Left ventricle myocardium superior (tissue), 1 donor: ENCODE measurements around the gene RDH5. TPM values are rescaled to one million over a fixed set of nuclear protein-coding genes. Genes with fewer than 3 reads are reported as not detected.
"Not testable (repeated sequence)": the region's sequence is repeated elsewhere in the genome, so short reads cannot be mapped to it uniquely, and the experiment has no call there.

Experiments used
- ATAC-seq: fragments of 200-7000 bp; cut with Tn5 transposase; one replicate; pipeline ENCODE4 v1.9.1; 2020; ENCODE audit warnings: mild to moderate bottlenecking, moderate library complexity
- DNase-seq: peaks from one replicate; pipeline ENCODE4 v3.0.0-alpha.2; 2020
- intact Hi-C: fragments of 100-400 bp; cut with micrococcal nuclease; formaldehyde crosslinking; loops from one replicate; pipeline ENCODE4 v1.11.0; 2022
- total RNA-seq: library from RNA; stranded (reverse); fragmentation: NEBNext Ultra II Directional; extraction: Animal tissue kit (Norgen Biotek cat#: 25700); gene quantifications from one replicate; pipeline ENCODE4 v1.2.1, GENCODE V29; 2021
- donor health status: DM: no; HTN: yes; CAD: no; lungs with severe emphysema.

Gene RDH5
- total RNA-seq, 1 donor from 2014 or later = 13.5 TPM

GRCh38 chr12:55738123-55739024 is 18.2 kb downstream of the RDH5 start:
- ATAC-seq (peak; percentile 75), DNase-seq (peak; percentile 83)
- intact Hi-C loops = no loop called here

- intact Hi-C loops = no loop called here
- ATAC-seq (no peak), DNase-seq (no peak)
These were observed 18.8 kb downstream of the RDH5 start for GRCh38 chr12:55739025-55739378.

DNA sequence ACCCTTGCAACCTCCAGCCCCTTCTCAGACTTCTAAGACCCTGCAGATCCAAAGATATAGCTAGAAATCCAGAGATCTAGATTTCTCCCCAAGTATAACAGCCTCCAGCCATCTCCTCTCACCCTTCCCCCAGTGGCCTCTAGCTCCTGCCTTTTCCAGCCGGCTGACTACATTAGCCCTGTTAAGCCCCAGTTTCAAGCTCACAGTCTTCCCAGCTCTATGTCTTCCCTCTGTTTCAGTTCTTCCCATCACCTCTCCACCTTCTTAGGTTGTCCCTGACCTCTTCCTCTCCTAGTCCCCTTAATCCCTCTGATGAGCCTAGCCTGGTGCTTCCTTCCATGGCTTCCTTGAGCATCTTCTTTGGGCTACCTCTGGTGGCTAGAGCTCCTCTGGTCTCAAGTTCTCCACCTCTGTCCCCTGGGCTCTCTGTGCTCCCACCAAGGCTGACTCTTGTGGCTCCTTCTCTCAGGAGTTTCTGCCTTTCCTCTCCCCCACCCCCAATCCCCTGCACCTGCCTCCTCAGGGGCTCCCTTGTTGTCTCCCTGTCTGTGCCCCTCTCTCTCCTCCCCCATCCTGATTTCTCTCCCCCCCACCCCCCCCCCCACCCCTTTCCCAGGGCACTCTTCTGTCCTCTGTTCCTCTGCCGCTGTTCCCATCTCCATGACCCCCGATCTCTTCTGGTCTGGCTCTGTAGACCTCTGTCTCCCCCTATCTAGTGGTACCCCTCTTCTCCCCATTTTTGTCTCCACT is 21.9 kb downstream of the RDH5 start:
- intact Hi-C loops = loop anchor here (5.0 kb wide), 1 partner anchor 195 kb away; no protein-coding TSS in a partner anchor
- DNase-seq (no peak), ATAC-seq (no peak)

GRCh38 chr12:55742719-55743405 is 22.7 kb downstream of the RDH5 start, which contains the start of gene GDF11:
TSS of gene GDF11 (plus strand) at chr12:55743122. CDS start at chr12:55743317, 195 bp downstream.
- ATAC-seq = peak; percentile 67
- intact Hi-C loops = loop anchor here (5.0 kb wide), 1 partner anchor 194 kb away; no protein-coding TSS in a partner anchor
- peak; percentile 88 for DNase-seq

DNA sequence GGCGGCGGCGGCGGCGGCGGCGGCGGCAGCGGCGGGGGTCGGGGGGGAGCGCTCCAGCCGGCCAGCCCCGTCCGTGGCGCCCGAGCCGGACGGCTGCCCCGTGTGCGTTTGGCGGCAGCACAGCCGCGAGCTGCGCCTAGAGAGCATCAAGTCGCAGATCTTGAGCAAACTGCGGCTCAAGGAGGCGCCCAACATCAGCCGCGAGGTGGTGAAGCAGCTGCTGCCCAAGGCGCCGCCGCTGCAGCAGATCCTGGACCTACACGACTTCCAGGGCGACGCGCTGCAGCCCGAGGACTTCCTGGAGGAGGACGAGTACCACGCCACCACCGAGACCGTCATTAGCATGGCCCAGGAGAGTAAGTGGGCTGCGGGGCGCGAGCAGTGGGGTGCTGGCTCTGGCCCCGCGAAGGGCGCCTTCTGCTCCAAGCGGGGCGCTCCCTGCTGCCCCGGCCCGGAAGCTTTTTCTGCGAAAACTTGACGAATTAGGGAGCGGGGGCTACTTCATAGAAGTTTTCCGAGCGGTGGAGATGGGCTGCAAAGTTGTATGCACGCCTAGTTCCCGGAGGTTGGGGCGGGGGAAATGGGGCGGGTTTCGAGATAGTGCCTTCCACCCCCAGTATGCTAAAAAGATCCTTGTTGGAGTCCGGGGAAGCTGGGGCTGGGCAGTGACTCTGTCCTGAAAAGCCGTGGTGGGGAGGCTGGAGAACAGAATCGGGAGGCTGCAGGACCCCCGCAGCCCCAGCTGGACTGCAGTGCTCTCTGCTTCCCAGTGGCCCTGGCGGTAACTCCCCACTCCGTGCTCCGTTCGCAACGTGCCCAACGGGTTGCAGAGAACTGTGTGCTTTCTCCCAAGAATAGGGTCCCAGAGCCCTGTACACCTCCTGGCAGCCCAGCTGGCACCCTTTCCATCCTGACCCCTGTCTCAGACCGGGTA is 23.5 kb downstream of the RDH5 start:
- ATAC-seq = peak; percentile 19
- intact Hi-C loops = loop anchor here (5.0 kb wide), 1 partner anchor 194 kb away; no protein-coding TSS in a partner anchor
- DNase-seq = peak; percentile 71

- no peak for DNase-seq
- intact Hi-C loops = loop anchor here (5.0 kb wide), 1 partner anchor 193 kb away; no protein-coding TSS in a partner anchor
- peak; percentile 1 for ATAC-seq
These were observed 24.3 kb downstream of the RDH5 start for GRCh38 chr12:55744340-55745030.

DNA sequence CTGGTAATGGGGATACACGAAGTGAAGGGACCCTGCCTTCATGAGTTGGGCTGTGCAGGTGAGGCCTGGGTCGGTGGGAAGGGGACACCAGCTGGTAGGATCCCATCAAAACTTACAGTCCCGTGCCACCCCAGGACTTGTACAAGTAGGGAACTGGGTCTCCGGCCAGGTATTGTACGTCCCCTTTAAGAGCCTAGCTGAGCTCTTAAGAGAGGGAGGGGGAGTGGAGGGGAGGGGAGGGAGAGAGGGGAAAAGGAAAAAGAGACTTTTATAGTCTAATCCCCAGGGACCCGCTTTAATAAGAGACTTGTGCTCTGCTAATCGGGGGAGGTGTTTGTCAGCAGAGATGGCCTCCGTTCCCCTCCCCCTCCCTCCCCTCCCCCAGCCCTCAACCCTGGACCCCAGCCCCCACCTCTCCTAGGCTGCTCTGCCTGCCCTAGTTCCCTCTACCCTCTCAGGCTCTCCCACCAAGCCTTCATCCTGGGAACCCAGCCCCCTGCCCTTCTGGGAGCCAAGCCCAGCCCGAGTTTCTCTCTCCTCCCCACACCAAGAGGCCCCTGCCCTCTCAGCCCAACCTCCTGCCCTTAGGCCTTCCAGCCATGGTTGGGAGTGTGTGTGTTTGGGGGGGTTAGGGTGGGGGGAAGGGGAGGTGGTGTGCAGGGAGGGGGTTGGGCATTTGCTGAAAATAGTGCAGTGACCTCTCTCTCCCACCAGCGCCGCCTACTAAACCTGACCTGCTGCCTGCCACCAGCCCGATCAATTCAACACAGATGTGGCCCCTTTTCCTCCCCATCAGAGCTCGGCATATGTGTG is 25.4 kb downstream of the RDH5 start:
- DNase-seq (no peak), ATAC-seq (peak; percentile 20)
- intact Hi-C loops = no loop called here

GRCh38 chr12:55746174-55746912 is 26.1 kb downstream of the RDH5 start:
- ATAC-seq (no peak), DNase-seq (no peak)
- intact Hi-C loops = no loop called here

GRCh38 chr12:55746913-55747231 is 26.7 kb downstream of the RDH5 start:
- no peak for DNase-seq
- no peak for ATAC-seq
- intact Hi-C loops = no loop called here

GRCh38 chr12:55748230-55748993 is 28.2 kb downstream of the RDH5 start:
- intact Hi-C loops = no loop called here
- ATAC-seq (no peak), DNase-seq (no peak)

DNA sequence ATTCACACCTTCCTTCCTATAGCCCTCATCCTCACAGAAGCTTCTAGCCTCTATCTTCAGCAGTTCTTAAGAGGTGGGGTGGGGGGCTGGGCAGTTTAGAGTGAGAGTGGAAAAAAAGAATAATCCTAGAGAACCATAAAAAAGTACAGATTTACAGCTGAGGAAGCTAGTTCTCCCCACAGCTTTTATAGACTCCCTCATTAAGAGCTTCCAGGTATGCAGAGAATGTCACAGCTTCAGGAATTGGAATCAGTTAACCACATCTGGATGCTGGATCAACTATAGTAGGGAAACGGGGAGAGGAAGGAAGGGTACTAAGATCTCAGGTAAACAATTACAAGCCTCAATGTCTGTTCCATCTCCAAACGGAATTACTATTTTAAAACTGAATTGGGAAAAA is 35.1 kb downstream of the RDH5 start:
- intact Hi-C loops = no loop called here
- no peak for ATAC-seq
- DNase-seq = no peak

GRCh38 chr12:55757701-55758100 is 37.5 kb downstream of the RDH5 start:
- ATAC-seq (no peak), DNase-seq (no peak)
- intact Hi-C loops = no loop called here

DNA sequence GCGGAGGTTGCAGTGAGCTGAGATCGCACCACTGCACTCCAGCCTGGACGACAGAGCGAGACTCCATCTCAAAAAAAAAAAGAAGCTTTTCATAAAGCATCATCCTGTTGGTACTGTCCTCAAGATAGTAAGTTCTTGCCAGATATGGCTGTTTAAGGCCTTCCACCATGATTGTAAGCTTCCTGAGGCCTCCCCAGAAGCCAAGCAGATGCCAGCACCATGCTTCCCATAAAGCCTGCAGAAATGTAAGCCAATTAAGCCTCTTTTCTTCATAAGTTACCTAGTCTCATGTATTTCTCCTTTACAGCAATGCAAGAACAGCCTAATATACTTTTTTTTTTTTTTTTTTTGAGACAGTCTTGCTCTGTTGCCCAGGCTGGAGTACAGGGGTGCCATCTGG is 38.4 kb downstream of the RDH5 start:
- ATAC-seq, DNase-seq, intact Hi-C loops: not testable (repeated sequence)

GRCh38 chr12:55760663-55761062 is 40.5 kb downstream of the RDH5 start:
- ATAC-seq (no peak), DNase-seq (no peak)
- intact Hi-C loops = no loop called here

- intact Hi-C loops = no loop called here
- ATAC-seq = no peak
- DNase-seq = no peak
These were observed 42.5 kb downstream of the RDH5 start for GRCh38 chr12:55762646-55763045.

DNA sequence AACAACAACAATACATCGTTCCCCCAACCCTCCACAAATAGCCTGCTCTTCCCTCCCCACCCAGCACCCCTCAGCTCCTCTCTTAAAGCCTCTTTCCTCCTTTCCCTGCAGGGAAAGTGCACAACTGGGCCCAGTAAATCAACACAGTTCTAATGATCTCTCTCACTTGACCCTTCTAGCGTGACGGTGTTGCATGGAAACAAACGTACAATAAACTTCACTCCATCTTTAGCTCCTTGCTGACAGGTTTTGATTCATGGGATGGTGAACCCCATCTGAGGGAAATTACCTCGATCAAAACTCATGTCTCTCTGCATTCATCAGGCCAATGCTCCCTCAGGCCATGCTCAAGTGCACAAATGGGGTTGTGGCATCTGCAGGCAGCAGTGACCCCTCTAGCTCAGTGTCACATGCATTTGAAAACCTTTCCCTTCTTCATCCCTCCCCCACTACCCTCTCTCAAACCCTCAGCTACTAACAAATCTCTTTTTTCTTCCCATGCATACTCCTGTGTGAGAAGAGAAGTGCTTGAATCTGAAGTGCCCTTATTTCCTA is 45.6 kb downstream of the RDH5 start:
- DNase-seq (no peak), ATAC-seq (no peak)
- intact Hi-C loops = no loop called here
